Activated CD8-positive, alpha-beta T cell treated with anti-CD3 and anti-CD28 coated beads for 36 hours (primary cell): ENCODE measurements around the gene EFNA5. TPM values are rescaled to one million over a fixed set of nuclear protein-coding genes. Genes with fewer than 3 reads are reported as not detected.

Experiments
- ATAC-seq: fragments of 200-7000 bp; cut with Tn5 transposase; one replicate; pipeline ENCODE4 v1.10.0; 2021; ENCODE audit warnings: mild to moderate bottlenecking, moderate library complexity
- CTCF ChIA-PET: fragments of 350-600 bp; sonication (Branson Sonifier 250); formaldehyde crosslinking; loops from one replicate; lab custom pipeline; 2021; ENCODE audit warnings: antibody characterized with exemption; lab: Charles Lee
- POLR2A ChIA-PET: fragments of 350-600 bp; sonication (Branson Sonifier 250); formaldehyde crosslinking; loops from one replicate; lab custom pipeline; 2021; ENCODE audit warnings: antibody characterized with exemption; lab: Charles Lee
- DNase-seq: peaks from one replicate; pipeline ENCODE4 v3.0.0-alpha.2; 2020
- H3K27ac Mint-ChIP-seq: one replicate; pipeline ENCODE4 v1.8.0; 2021; ENCODE audit warnings: mild to moderate bottlenecking, mixed read lengths
- H3K27me3 Mint-ChIP-seq: one replicate; pipeline ENCODE4 v1.8.0; 2021; ENCODE audit warnings: mixed read lengths
- H3K36me3 Mint-ChIP-seq: one replicate; pipeline ENCODE4 v1.8.0; 2021; ENCODE audit warnings: low read depth, mixed read lengths
- H3K4me1 Mint-ChIP-seq: one replicate; pipeline ENCODE4 v1.8.0; 2021; ENCODE audit warnings: low read depth, mixed read lengths
- H3K4me3 Mint-ChIP-seq: one replicate; pipeline ENCODE4 v1.8.0; 2021; ENCODE audit warnings: mild to moderate bottlenecking, moderate library complexity, mixed read lengths
- H3K9me3 Mint-ChIP-seq: one replicate; pipeline ENCODE4 v1.8.0; 2021; ENCODE audit warnings: mixed read lengths
- CTCF ChIP-seq: fragments of 200-600 bp; IDR thresholded peaks from one replicate; pipeline ENCODE4 v1.8.0; 2022; ENCODE audit warnings: antibody characterized with exemption, mild to moderate bottlenecking
- intact Hi-C: fragments of 100-400 bp; cut with micrococcal nuclease; formaldehyde crosslinking; loops from one replicate; pipeline ENCODE4 v1.10.0; 2022
- total RNA-seq, 2 experiments: library from RNA; stranded (reverse); gene quantifications; one replicate each; pipeline ENCODE4 v1.2.3, GENCODE V29; 2021

Gene EFNA5
- total RNA-seq, 2 experiments from 2014 or later: not detected

DNA sequence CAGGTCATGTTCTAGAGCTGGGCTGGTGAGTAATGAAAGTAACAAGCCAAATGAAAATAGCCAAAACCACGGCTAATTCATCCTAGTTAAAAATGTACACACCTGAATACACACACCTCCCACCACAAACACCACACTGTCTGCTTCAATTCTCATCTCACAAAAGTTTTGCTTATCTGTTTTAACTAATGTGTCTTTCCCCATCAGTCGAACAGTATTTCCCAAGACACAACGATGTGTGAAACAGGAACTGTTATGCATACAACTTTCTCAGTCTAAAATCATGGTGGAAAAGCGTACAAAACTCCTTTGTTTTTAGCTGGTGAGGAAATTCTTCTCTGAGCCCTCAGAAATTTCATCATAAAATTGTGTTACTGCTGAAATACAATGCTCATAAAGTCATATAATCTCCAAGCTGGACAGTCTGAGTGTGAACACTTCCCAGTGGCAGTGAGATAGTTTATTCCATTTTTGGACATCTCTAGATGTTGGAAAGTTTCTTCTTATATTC, 242.4 kb downstream of the EFNA5 start:
- H3K9me3 Mint-ChIP-seq: no peaks in the 10 kb centered on the region
- no peak for DNase-seq
- ChIA-PET CTCF (no interaction called here), POLR2A (no interaction called here)
- intact Hi-C loops: no loop called here
- no peaks in the 10 kb centered on the region for H3K36me3 Mint-ChIP-seq
- H3K4me3 Mint-ChIP-seq: no peak overlapping the region
- ATAC-seq: no peak
- H3K27ac Mint-ChIP-seq: no peak overlapping the region
- H3K27me3 Mint-ChIP-seq: no peaks in the 10 kb centered on the region
- H3K4me1 Mint-ChIP-seq: peaks cover 2% of the 10 kb centered on the region
- no peak for TF ChIP-seq CTCF

GRCh38 chr5:107426872-107427271, 243.9 kb downstream of the EFNA5 start:
- no peak for DNase-seq
- POLR2A ChIA-PET: no interaction called here
- ATAC-seq: no peak
- H3K4me3 Mint-ChIP-seq: no peak overlapping the region
- H3K27ac Mint-ChIP-seq: no peak overlapping the region
- H3K36me3 Mint-ChIP-seq: no peaks in the 10 kb centered on the region
- intact Hi-C loops: no loop called here
- peaks cover 2% of the 10 kb centered on the region for H3K27me3 Mint-ChIP-seq
- no peak for TF ChIP-seq CTCF
- peaks cover 2% of the 10 kb centered on the region for H3K4me1 Mint-ChIP-seq
- CTCF ChIA-PET: no interaction called here
- no peaks in the 10 kb centered on the region for H3K9me3 Mint-ChIP-seq

DNA sequence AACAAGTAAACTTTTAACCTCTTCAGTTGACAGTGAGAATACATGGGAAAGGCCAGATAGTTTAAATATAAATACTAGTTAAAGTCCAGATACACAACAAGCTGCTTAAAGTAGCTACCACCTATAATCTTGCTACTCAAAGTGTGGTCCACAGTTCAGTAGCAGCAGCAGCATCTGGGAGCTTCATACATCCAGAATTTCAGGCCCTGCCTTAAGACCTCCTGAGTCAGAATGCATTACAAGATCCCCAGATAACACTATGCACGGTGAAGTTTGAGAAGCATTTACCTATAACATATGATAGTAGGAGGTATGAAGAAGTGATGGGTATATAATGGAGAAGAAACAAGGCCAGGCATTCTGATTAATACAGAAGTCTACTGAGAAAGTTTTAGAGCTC, 244.5 kb downstream of the EFNA5 start:
- CTCF ChIA-PET: interaction anchor here (0.9 kb wide), 2 partner anchors 12 to 147 kb away, joined by 3 to 4 read pairs; no protein-coding TSS in a partner anchor
- DNase-seq (no peak), ATAC-seq (no peak)
- peaks cover 2% of the 10 kb centered on the region for H3K27me3 Mint-ChIP-seq
- no peak overlapping the region for H3K4me3 Mint-ChIP-seq
- POLR2A ChIA-PET: no interaction called here
- intact Hi-C loops: no loop called here
- peaks cover 2% of the 10 kb centered on the region for H3K4me1 Mint-ChIP-seq
- no peaks in the 10 kb centered on the region for H3K9me3 Mint-ChIP-seq
- no peak for TF ChIP-seq CTCF
- H3K27ac Mint-ChIP-seq: no peak overlapping the region
- H3K36me3 Mint-ChIP-seq: no peaks in the 10 kb centered on the region

DNA sequence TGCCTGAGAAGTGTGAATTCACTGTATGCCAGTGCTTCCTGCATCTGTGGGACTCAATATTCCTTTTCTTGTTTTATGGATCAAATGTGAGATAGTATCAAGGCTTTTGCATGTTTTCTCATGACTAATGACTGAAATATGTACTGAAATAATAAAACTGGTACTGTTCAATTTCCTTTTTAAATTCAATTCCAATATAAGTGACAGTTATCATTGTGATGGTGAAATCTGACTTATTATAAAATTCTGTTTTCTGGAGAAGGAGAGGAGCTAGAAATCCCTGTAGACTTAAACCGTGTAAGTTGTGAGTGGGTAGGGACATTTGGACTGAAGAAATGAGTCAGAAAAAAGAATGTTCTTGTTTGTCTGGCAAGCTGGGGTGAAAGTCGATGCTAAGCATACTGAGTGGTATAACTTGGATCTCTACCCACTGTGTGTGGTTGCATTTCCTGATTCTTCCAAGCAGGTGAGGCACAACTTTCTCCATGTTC, 245.2 kb downstream of the EFNA5 start:
- no peaks in the 10 kb centered on the region for H3K36me3 Mint-ChIP-seq
- ChIA-PET POLR2A (no interaction called here), CTCF (interaction anchor here (0.9 kb wide), 2 partner anchors 12 to 147 kb away, joined by 3 to 4 read pairs; no protein-coding TSS in a partner anchor)
- DNase-seq (no peak), ATAC-seq (no peak)
- H3K27ac Mint-ChIP-seq: no peak overlapping the region
- intact Hi-C loops: no loop called here
- no peak overlapping the region for H3K4me3 Mint-ChIP-seq
- no peak for TF ChIP-seq CTCF
- peaks cover 2% of the 10 kb centered on the region for H3K4me1 Mint-ChIP-seq
- H3K9me3 Mint-ChIP-seq: no peaks in the 10 kb centered on the region
- H3K27me3 Mint-ChIP-seq: peaks cover 2% of the 10 kb centered on the region

- no peaks in the 10 kb centered on the region for H3K4me1 Mint-ChIP-seq
- H3K36me3 Mint-ChIP-seq: no peaks in the 10 kb centered on the region
- intact Hi-C loops: no loop called here
- CTCF ChIA-PET: no interaction called here
- H3K9me3 Mint-ChIP-seq: no peaks in the 10 kb centered on the region
- no peak for TF ChIP-seq CTCF
- no peak for ATAC-seq
- H3K4me3 Mint-ChIP-seq: no peak overlapping the region
- peaks cover 2% of the 10 kb centered on the region for H3K27me3 Mint-ChIP-seq
- DNase-seq: no peak
- no peak overlapping the region for H3K27ac Mint-ChIP-seq
- POLR2A ChIA-PET: no interaction called here
Measured at GRCh38 chr5:107424491-107424890, 246.2 kb downstream of the EFNA5 start.
